GM12878 (cell line): Measurements from ENCODE around the gene LRRC74B. TPM values are rescaled to one million over a fixed set of nuclear protein-coding genes. Genes with fewer than 3 reads are reported as not detected.

Experiments
- polyA plus RNA-seq, 11 experiments: library from polyadenylated mRNA; depleted of rRNA in 4 of 11; unstranded in 6 of 11; stranded (reverse) in 5 of 11; fragments of >200 nt; fragmentation: Nextera tagmentation in 4 of 11; fragmentation: Illumina TruSeq in 1 of 11; extraction: Ambion mirVana in 4 of 11; extraction: Trizol in 1 of 11; gene quantifications; 1 replicate in 1 of 11; 2 replicates in 10 of 11; pipeline versions ENCODE4 v1.2.1 to v1.2.3, GENCODE V29; 2011 to 2016; ENCODE audit warnings: inconsistent platforms in 2 of 11, missing spikeins in 2 of 11, low read depth in 1 of 11
- total RNA-seq, 4 experiments: library from RNA; depleted of rRNA in 3 of 4; stranded (reverse); fragments of >200 nt in 3 of 4; fragmentation: Illumina TruSeq in 1 of 4; extraction: Trizol in 1 of 4; gene quantifications; 2 replicates each; pipeline versions ENCODE4 v1.2.1 to v1.2.3, GENCODE V29; 2013 to 2021
- TF ChIP-seq, protein P1 (sequence below): fragments of 450-650 bp; IDR thresholded peaks from 2 replicates; pipeline ENCODE4 v1.6.1; 2017; ENCODE audit warnings: antibody characterized with exemption, mild to moderate bottlenecking, moderate library complexity
- TF ChIP-seq, protein P2 (sequence below): fragments of 450-650 bp; IDR thresholded peaks from 2 replicates; pipeline ENCODE4 v1.6.1; 2017; ENCODE audit warnings: mild to moderate bottlenecking, moderate library complexity
- TF ChIP-seq, protein P3 (sequence below): IDR thresholded peaks from 2 replicates; pipeline ENCODE4 v1.6.1; 2012; ENCODE audit warnings: low read depth, low read length, improper control_type of control experiment

LRRC74B gene
- total and polyA plus RNA-seq, 10 of the 15 experiments (the other 5 are each of a cell fraction or from before 2014, with no cell fraction given): not detected

DNA sequence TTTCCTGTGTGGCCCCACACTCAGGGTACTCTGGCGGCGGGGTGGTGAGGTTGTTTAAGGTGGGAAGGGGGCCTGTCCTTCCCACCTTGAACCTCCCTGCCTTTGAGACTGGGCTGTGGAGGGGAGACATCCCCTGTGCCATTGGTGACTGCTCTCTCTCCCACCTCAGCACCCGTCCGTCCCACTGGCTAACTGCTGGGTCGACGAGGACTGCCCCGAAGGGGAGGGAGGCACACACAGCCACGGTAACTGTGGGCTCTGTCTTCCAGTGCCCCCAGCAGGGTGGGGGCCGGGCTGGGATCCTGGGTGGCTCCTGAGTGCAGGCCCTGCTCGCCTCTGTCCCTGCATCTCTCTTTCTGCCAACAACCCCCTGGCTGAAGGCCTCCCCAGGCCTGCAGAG, 23.2 kb upstream of the LRRC74B start (continued):
- TF ChIP-seq, protein P1, sequence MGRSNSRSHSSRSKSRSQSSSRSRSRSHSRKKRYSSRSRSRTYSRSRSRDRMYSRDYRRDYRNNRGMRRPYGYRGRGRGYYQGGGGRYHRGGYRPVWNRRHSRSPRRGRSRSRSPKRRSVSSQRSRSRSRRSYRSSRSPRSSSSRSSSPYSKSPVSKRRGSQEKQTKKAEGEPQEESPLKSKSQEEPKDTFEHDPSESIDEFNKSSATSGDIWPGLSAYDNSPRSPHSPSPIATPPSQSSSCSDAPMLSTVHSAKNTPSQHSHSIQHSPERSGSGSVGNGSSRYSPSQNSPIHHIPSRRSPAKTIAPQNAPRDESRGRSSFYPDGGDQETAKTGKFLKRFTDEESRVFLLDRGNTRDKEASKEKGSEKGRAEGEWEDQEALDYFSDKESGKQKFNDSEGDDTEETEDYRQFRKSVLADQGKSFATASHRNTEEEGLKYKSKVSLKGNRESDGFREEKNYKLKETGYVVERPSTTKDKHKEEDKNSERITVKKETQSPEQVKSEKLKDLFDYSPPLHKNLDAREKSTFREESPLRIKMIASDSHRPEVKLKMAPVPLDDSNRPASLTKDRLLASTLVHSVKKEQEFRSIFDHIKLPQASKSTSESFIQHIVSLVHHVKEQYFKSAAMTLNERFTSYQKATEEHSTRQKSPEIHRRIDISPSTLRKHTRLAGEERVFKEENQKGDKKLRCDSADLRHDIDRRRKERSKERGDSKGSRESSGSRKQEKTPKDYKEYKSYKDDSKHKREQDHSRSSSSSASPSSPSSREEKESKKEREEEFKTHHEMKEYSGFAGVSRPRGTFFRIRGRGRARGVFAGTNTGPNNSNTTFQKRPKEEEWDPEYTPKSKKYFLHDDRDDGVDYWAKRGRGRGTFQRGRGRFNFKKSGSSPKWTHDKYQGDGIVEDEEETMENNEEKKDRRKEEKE: no peak
- TF ChIP-seq, protein P2, sequence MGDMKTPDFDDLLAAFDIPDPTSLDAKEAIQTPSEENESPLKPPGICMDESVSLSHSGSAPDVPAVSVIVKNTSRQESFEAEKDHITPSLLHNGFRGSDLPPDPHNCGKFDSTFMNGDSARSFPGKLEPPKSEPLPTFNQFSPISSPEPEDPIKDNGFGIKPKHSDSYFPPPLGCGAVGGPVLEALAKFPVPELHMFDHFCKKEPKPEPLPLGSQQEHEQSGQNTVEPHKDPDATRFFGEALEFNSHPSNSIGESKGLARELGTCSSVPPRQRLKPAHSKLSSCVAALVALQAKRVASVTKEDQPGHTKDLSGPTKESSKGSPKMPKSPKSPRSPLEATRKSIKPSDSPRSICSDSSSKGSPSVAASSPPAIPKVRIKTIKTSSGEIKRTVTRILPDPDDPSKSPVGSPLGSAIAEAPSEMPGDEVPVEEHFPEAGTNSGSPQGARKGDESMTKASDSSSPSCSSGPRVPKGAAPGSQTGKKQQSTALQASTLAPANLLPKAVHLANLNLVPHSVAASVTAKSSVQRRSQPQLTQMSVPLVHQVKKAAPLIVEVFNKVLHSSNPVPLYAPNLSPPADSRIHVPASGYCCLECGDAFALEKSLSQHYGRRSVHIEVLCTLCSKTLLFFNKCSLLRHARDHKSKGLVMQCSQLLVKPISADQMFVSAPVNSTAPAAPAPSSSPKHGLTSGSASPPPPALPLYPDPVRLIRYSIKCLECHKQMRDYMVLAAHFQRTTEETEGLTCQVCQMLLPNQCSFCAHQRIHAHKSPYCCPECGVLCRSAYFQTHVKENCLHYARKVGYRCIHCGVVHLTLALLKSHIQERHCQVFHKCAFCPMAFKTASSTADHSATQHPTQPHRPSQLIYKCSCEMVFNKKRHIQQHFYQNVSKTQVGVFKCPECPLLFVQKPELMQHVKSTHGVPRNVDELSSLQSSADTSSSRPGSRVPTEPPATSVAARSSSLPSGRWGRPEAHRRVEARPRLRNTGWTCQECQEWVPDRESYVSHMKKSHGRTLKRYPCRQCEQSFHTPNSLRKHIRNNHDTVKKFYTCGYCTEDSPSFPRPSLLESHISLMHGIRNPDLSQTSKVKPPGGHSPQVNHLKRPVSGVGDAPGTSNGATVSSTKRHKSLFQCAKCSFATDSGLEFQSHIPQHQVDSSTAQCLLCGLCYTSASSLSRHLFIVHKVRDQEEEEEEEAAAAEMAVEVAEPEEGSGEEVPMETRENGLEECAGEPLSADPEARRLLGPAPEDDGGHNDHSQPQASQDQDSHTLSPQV: no peak
- TF ChIP-seq, protein P3, sequence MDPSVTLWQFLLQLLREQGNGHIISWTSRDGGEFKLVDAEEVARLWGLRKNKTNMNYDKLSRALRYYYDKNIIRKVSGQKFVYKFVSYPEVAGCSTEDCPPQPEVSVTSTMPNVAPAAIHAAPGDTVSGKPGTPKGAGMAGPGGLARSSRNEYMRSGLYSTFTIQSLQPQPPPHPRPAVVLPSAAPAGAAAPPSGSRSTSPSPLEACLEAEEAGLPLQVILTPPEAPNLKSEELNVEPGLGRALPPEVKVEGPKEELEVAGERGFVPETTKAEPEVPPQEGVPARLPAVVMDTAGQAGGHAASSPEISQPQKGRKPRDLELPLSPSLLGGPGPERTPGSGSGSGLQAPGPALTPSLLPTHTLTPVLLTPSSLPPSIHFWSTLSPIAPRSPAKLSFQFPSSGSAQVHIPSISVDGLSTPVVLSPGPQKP: no peak
